IMR-90 (cell line): ENCODE results near the gene PTPRCAP. TPM values are rescaled to one million over a fixed set of nuclear protein-coding genes. Genes with fewer than 3 reads are reported as not detected.

Source experiments
- ATAC-seq: fragments of 200-7000 bp; cut with Tn5 transposase; 2 replicates; pipeline ENCODE4 v1.9.1; 2020; ENCODE audit warnings: low read depth, mild to moderate bottlenecking, moderate library complexity
- BruUV-seq: library from RNA; stranded (reverse); fragments of 400-500 nt; replicated peaks from 2 replicates; lab custom pipeline; 2021; lab: Mats Ljungman, UMichigan
- CTCF ChIA-PET: fragments of 300-600 bp; formaldehyde crosslinking; extraction: SDS; loops from one replicate; lab custom pipeline; 2021; ENCODE audit warnings: antibody characterized with exemption; lab: Yijun Ruan, JAX
- POLR2A ChIA-PET: fragments of 300-600 bp; sonication (Branson Sonifier 250); formaldehyde crosslinking; loops from one replicate; lab custom pipeline; 2022; ENCODE audit warnings: antibody characterized with exemption; ENCODE audit not compliant: unreplicated experiment; lab: Charles Lee
- DNase-seq: peaks from one replicate; pipeline ENCODE4 v3.0.0; 2013
- H2AFZ ChIP-seq: replicated peaks from 2 replicates; pipeline ENCODE3; 2013; ENCODE audit warnings: low read length, mild to moderate bottlenecking; ENCODE audit not compliant: poor library complexity
- H2AK5ac ChIP-seq: 2 replicates; pipeline ENCODE4 v1.6.1; 2013; ENCODE audit warnings: low read depth, low read length, inconsistent platforms
- H2AK9ac ChIP-seq: replicated peaks from 2 replicates; pipeline ENCODE3; 2013; ENCODE audit warnings: mild to moderate bottlenecking, low read depth, low read length, moderate library complexity; ENCODE audit not compliant: poor library complexity
- H2BK120ac ChIP-seq: 2 replicates; pipeline ENCODE4 v1.6.1; 2013; ENCODE audit warnings: low read depth, low read length, inconsistent platforms
- H2BK15ac ChIP-seq: 3 replicates; pipeline ENCODE4 v1.6.1; 2013; ENCODE audit warnings: low read depth, low read length, inconsistent platforms
- H2BK20ac ChIP-seq: 2 replicates; pipeline ENCODE4 v1.6.1; 2013; ENCODE audit warnings: low read depth, mild to moderate bottlenecking, inconsistent platforms, low read length, moderate library complexity
- H2BK5ac ChIP-seq: 2 replicates; pipeline ENCODE4 v1.6.1; 2013; ENCODE audit warnings: mild to moderate bottlenecking, low read depth, low read length, inconsistent platforms; ENCODE audit not compliant: poor library complexity, severe bottlenecking
- H3K14ac ChIP-seq: replicated peaks from 2 replicates; pipeline ENCODE4 v1.6.1; 2013; ENCODE audit warnings: low read depth, low read length, inconsistent platforms
- H3K18ac ChIP-seq: 2 replicates; pipeline ENCODE4 v1.6.1; 2013; ENCODE audit warnings: low read depth, low read length, control low read depth
- H3K23ac ChIP-seq: 2 replicates; pipeline ENCODE4 v1.6.1; 2013; ENCODE audit warnings: low read depth, low read length, inconsistent platforms
- H3K27ac ChIP-seq: 2 replicates; pipeline ENCODE4 v1.5.1; 2013; ENCODE audit warnings: mild to moderate bottlenecking, control low read depth, low read length; ENCODE audit not compliant: insufficient read depth
- H3K27me3 ChIP-seq: 2 replicates; pipeline ENCODE4 v1.6.1; 2013; ENCODE audit warnings: low read length; ENCODE audit not compliant: control insufficient read depth, insufficient read depth
- H3K36me3 ChIP-seq: 2 replicates; pipeline ENCODE4 v1.6.1; 2013; ENCODE audit warnings: low read length, mixed read lengths; ENCODE audit not compliant: control insufficient read depth, insufficient read depth
- H3K4ac ChIP-seq: 2 replicates; pipeline ENCODE4 v1.6.1; 2013; ENCODE audit warnings: low read depth, low read length, inconsistent platforms
- H3K4me1 ChIP-seq: 2 replicates; pipeline ENCODE4 v1.6.1; 2013; ENCODE audit warnings: low read length, mixed read lengths; ENCODE audit not compliant: control insufficient read depth, insufficient read depth
- H3K4me2 ChIP-seq: 2 replicates; pipeline ENCODE4 v1.6.1; 2013; ENCODE audit warnings: low read depth, mild to moderate bottlenecking, control low read depth, low read length, moderate library complexity
- H3K4me3 ChIP-seq: 2 replicates; pipeline ENCODE4 v1.5.1; 2013; ENCODE audit warnings: low read depth, mild to moderate bottlenecking, control low read depth, low read length, moderate library complexity; ENCODE audit not compliant: insufficient read depth
- H3K56ac ChIP-seq: 2 replicates; pipeline ENCODE4 v1.6.1; 2013; ENCODE audit warnings: low read length, inconsistent platforms; ENCODE audit not compliant: insufficient read depth; ENCODE audit errors: extremely low read depth
- H3K79me1 ChIP-seq, 2 experiments: 2 replicates each; pipeline ENCODE4 v1.6.1; 2013; ENCODE audit warnings: low read length in 2 of 2, inconsistent platforms in 1 of 2, low read depth in 1 of 2
- H3K9ac ChIP-seq: 2 replicates; pipeline ENCODE4 v1.6.1; 2013; ENCODE audit warnings: low read depth, low read length, control low read depth
- H3K9me1 ChIP-seq: 2 replicates; pipeline ENCODE4 v1.6.1; 2013; ENCODE audit warnings: low read length, inconsistent platforms; ENCODE audit not compliant: insufficient read depth
- H3K9me3 ChIP-seq: 2 replicates; pipeline ENCODE4 v1.6.1; 2013; ENCODE audit warnings: low read length; ENCODE audit not compliant: control insufficient read depth, insufficient read depth
- H4K20me1 ChIP-seq: 2 replicates; pipeline ENCODE4 v1.6.1; 2013; ENCODE audit warnings: low read length, inconsistent platforms; ENCODE audit not compliant: insufficient read depth
- H4K5ac ChIP-seq: 2 replicates; pipeline ENCODE4 v1.6.1; 2013; ENCODE audit warnings: mild to moderate bottlenecking, low read depth, low read length, control low read depth
- H4K8ac ChIP-seq, 2 experiments: 2 replicates each; pipeline ENCODE4 v1.6.1; 2013; ENCODE audit warnings: low read depth in 2 of 2, low read length in 2 of 2, control low read depth in 1 of 2, inconsistent platforms in 1 of 2
- H4K91ac ChIP-seq: 2 replicates; pipeline ENCODE4 v1.6.1; 2013; ENCODE audit warnings: low read depth, low read length, inconsistent platforms; ENCODE audit not compliant: insufficient read depth
- BHLHE40 ChIP-seq: fragments of 150-350 bp; IDR thresholded peaks from 2 replicates; pipeline ENCODE4 v1.6.1; 2016; ENCODE audit warnings: mild to moderate bottlenecking, low read depth, low read length
- CEBPB ChIP-seq: IDR thresholded peaks from 2 replicates; pipeline ENCODE4 v1.6.1; 2012; ENCODE audit warnings: low read depth, low read length, improper control_type of control experiment
- CHD1 ChIP-seq: IDR thresholded peaks from 2 replicates; pipeline ENCODE4 v1.6.1; 2012; ENCODE audit warnings: low read depth, low read length, improper control_type of control experiment
- FOS ChIP-seq: fragments of 150-350 bp; IDR thresholded peaks from 2 replicates; pipeline ENCODE4 v1.6.1; 2016; ENCODE audit warnings: low read depth, low read length
- MAFK ChIP-seq: IDR thresholded peaks from 2 replicates; pipeline ENCODE4 v1.6.1; 2012; ENCODE audit warnings: low read depth, low read length, improper control_type of control experiment
- MAZ ChIP-seq: IDR thresholded peaks from 2 replicates; pipeline ENCODE4 v1.6.1; 2012; ENCODE audit warnings: low read depth, mild to moderate bottlenecking, low read length, improper control_type of control experiment, moderate library complexity, borderline replicate concordance
- MXI1 ChIP-seq: IDR thresholded peaks from 2 replicates; pipeline ENCODE4 v1.6.1; 2012; ENCODE audit warnings: low read depth, mild to moderate bottlenecking, low read length, moderate library complexity, borderline replicate concordance
- NFE2L2 ChIP-seq: fragments of 150-350 bp; IDR thresholded peaks from 2 replicates; pipeline ENCODE4 v1.6.1; 2016; ENCODE audit warnings: low read depth, mild to moderate bottlenecking, low read length
- POLR2A ChIP-seq: IDR thresholded peaks from 2 replicates; pipeline ENCODE4 v1.6.1; 2012; ENCODE audit warnings: mild to moderate bottlenecking, low read depth, low read length
- RAD21 ChIP-seq: IDR thresholded peaks from 2 replicates; pipeline ENCODE4 v1.6.1; 2012; ENCODE audit warnings: low read length, improper control_type of control experiment
- RCOR1 ChIP-seq: IDR thresholded peaks from 2 replicates; pipeline ENCODE4 v1.6.1; 2012; ENCODE audit warnings: mild to moderate bottlenecking, low read length, improper control_type of control experiment; ENCODE audit not compliant: insufficient replicate concordance
- RFX5 ChIP-seq: IDR thresholded peaks from 2 replicates; pipeline ENCODE4 v1.8.0; 2012; ENCODE audit warnings: low read depth, mild to moderate bottlenecking, low read length, moderate library complexity
- SMC3 ChIP-seq: fragments of 150-350 bp; IDR thresholded peaks from 2 replicates; pipeline ENCODE4 v1.6.1; 2016; ENCODE audit warnings: low read depth, mild to moderate bottlenecking, antibody characterized with exemption, low read length, moderate library complexity
- WGBS, 2 experiments: methylation state at CpG; one replicate each; pipeline versions ENCODE4 v1.1.5 to v1.1.7; 2013; ENCODE audit warnings: missing lambda C conversion rate in 2 of 2; ENCODE audit not compliant: insufficient read length in 1 of 2; ENCODE audit errors: extremely low coverage in 2 of 2; 5-methylcytosine and 5-hydroxymethylcytosine counted together
- dilution Hi-C: fragments of 300-500 bp; cut with HindIII; formaldehyde crosslinking; loops from one replicate; pipeline ENCODE4 v1.14.3; 2018; ENCODE audit warnings: low sequenced_read_pairs; ENCODE audit not compliant: unreplicated experiment
- in situ Hi-C: fragments of 300-500 bp; cut with MboI; formaldehyde crosslinking; loops from 3 replicates; pipeline ENCODE4 v1.14.3; 2019; ENCODE audit warnings: low sequenced_read_pairs, inconsistent platforms, mixed read lengths
- intact Hi-C: fragments of 100-400 bp; cut with micrococcal nuclease; formaldehyde crosslinking; loops from 2 replicates; pipeline ENCODE4 v1.10.0; 2022
- polyA plus RNA-seq, 3 experiments: library from polyadenylated mRNA; depleted of rRNA; stranded (reverse); fragments of >200 nt; gene quantifications; 2 replicates each; pipeline ENCODE4 v1.2.3, GENCODE V29; 2012; ENCODE audit warnings: low replicate concordance in 1 of 3
- total RNA-seq: library from RNA; depleted of rRNA; stranded (reverse); fragments of >200 nt; gene quantifications from 2 replicates; pipeline ENCODE4 v1.2.3, GENCODE V29; 2012
- TF ChIP-seq, protein P1 (sequence below): fragments of 150-350 bp; IDR thresholded peaks from 2 replicates; pipeline ENCODE4 v1.6.1; 2016; ENCODE audit warnings: low read depth, mild to moderate bottlenecking, low read length, moderate library complexity, borderline replicate concordance
- TF ChIP-seq, protein P2 (sequence below): fragments of 150-350 bp; IDR thresholded peaks from 2 replicates; pipeline ENCODE4 v1.6.1; 2017; ENCODE audit warnings: mild to moderate bottlenecking, antibody characterized with exemption, low read length, low read depth

PTPRCAP gene
- total and polyA plus RNA-seq, 2 of the 4 experiments (the other 2 are of a cell fraction) = 0.24 TPM; not detected in 1

DNA sequence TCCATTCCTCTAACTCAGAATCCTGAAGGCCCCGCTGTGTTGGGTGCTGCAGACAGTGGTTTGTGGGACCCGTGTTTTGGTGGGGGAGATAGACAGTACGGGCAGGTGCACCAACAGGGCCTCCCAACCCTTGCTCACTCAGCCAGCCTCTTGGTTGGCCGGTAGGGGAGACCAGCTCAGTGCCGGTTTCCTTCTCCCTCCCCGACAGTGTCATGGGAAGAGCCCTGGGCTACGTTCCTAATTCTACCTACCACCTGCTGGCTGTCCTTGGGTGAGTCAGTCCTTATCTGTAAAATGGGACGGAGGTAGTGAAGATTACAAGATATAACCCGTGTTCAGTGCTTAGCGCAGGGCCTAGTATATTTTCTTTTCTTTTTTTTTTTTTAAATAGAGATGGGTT, 25.7 kb upstream of the PTPRCAP start:
- ChIA-PET CTCF (no interaction called here), POLR2A (no interaction called here)
- Histone ChIP-seq H4K5ac (no peak overlapping the region), H3K4me3 (no peak overlapping the region), H2BK15ac (no peak overlapping the region), H3K27me3 (peaks cover 3% of the 10 kb centered on the region), H3K27ac (no peak overlapping the region), H3K56ac (no peak overlapping the region), H2AFZ (no peak overlapping the region), H3K9me1 (peaks cover 12% of the 10 kb centered on the region), H3K9me3 (no peaks in the 10 kb centered on the region), H4K91ac (no peak overlapping the region), H3K14ac (no peak overlapping the region), H3K9ac (no peak overlapping the region), H3K18ac (no peak overlapping the region), H3K4me1 (peaks cover 7% of the 10 kb centered on the region), H3K4me2 (no peak overlapping the region), H3K4ac (no peak overlapping the region), H4K20me1 (no peaks in the 10 kb centered on the region), H2AK5ac (no peak overlapping the region), H2BK120ac (no peak overlapping the region), H3K79me1 (peaks cover 4 to 19% of the 10 kb centered on the region in 2 experiments; a peak in 2 of 4 replicates), H4K8ac (no peak overlapping the region), H3K23ac (no peak overlapping the region), H3K36me3 (peaks cover 2% of the 10 kb centered on the region; the same call in 1 of the 2 replicates), H2BK20ac (no peak overlapping the region), H2AK9ac (no peak overlapping the region), H2BK5ac (no peak overlapping the region)
- in situ Hi-C loops = no loop called here
- dilution Hi-C loops = no loop called here
- intact Hi-C loops = no loop called here
- WGBS, 2 experiments = no CpG with 5 or more reads among the region's 10 CpGs
- no peak for ATAC-seq
- BruUV-seq = no TSS peak
- TF ChIP-seq MXI1 (no peak), NFE2L2 (no peak), MAFK (no peak), SMC3 (no peak), MAZ (no peak), FOS (no peak), POLR2A (no peak), RCOR1 (no peak), BHLHE40 (no peak), RFX5 (no peak), CHD1 (no peak), RAD21 (no peak), CEBPB (no peak)
- TF ChIP-seq, protein P1, sequence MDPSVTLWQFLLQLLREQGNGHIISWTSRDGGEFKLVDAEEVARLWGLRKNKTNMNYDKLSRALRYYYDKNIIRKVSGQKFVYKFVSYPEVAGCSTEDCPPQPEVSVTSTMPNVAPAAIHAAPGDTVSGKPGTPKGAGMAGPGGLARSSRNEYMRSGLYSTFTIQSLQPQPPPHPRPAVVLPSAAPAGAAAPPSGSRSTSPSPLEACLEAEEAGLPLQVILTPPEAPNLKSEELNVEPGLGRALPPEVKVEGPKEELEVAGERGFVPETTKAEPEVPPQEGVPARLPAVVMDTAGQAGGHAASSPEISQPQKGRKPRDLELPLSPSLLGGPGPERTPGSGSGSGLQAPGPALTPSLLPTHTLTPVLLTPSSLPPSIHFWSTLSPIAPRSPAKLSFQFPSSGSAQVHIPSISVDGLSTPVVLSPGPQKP = no peak
- TF ChIP-seq, protein P2, sequence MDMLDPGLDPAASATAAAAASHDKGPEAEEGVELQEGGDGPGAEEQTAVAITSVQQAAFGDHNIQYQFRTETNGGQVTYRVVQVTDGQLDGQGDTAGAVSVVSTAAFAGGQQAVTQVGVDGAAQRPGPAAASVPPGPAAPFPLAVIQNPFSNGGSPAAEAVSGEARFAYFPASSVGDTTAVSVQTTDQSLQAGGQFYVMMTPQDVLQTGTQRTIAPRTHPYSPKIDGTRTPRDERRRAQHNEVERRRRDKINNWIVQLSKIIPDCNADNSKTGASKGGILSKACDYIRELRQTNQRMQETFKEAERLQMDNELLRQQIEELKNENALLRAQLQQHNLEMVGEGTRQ = no peak
- DNase-seq = no peak
